A549 (cell line): ENCODE data around the gene ACCSL.

Source experiments
- CHD2 ChIP-seq: fragments of 150-350 bp; IDR thresholded peaks from 2 replicates; pipeline ENCODE4 v1.6.1; 2014; ENCODE audit warnings: low read length; ENCODE audit not compliant: partially characterized antibody
- CTCF ChIP-seq: fragments of >200 bp; sonication (Bioruptor Twin); formaldehyde crosslinking; IDR thresholded peaks from 3 replicates; pipeline ENCODE4 v1.5.1; 2016
- ELK1 ChIP-seq: fragments of 150-350 bp; IDR thresholded peaks from 2 replicates; pipeline ENCODE4 v1.6.1; 2014; ENCODE audit warnings: low read depth, mild to moderate bottlenecking, low read length
- EP300 ChIP-seq, 2 experiments: fragments of >200 bp; sonication (Bioruptor Twin); formaldehyde crosslinking; IDR thresholded peaks; 2 replicates in 1 of 2; 3 replicates in 1 of 2; pipeline ENCODE4 v1.6.1; 2016 to 2017
- ESRRA ChIP-seq: fragments of 150-350 bp; IDR thresholded peaks from 2 replicates; pipeline ENCODE4 v1.6.1; 2014; ENCODE audit warnings: mild to moderate bottlenecking, low read length, borderline replicate concordance
- MAX ChIP-seq: IDR thresholded peaks from 2 replicates; pipeline ENCODE4 v1.6.1; 2012
- POLR2AphosphoS2 ChIP-seq: conservative IDR thresholded peaks from 2 replicates; pipeline ENCODE4 v1.6.1; 2012; ENCODE audit warnings: low read length, improper control_type of control experiment, inconsistent platforms
- RARB ChIP-seq: fragments of 250-450 bp; sonication (Bioruptor Pico); IDR thresholded peaks from 2 replicates; pipeline ENCODE4 v1.8.0; 2021; ENCODE audit warnings: mild to moderate bottlenecking, moderate library complexity
- RFX5 ChIP-seq: fragments of 450-650 bp; IDR thresholded peaks from 2 replicates; pipeline ENCODE4 v1.7.1; 2014; ENCODE audit warnings: antibody characterized with exemption, mild to moderate bottlenecking, moderate library complexity
- SMC3 ChIP-seq: fragments of >200 bp; sonication (Bioruptor Twin); formaldehyde crosslinking; IDR thresholded peaks from 3 replicates; pipeline ENCODE4 v1.6.1; 2018; ENCODE audit warnings: inconsistent platforms
- TF ChIP-seq, protein P1 (sequence below): fragments of >200 bp; sonication (Bioruptor Twin); formaldehyde crosslinking; IDR thresholded peaks from 3 replicates; pipeline ENCODE4 v1.6.1; 2016
- TF ChIP-seq, protein P2 (sequence below): fragments of 450-650 bp; IDR thresholded peaks from 2 replicates; pipeline ENCODE4 v1.6.1; 2014; ENCODE audit warnings: antibody characterized with exemption

DNA sequence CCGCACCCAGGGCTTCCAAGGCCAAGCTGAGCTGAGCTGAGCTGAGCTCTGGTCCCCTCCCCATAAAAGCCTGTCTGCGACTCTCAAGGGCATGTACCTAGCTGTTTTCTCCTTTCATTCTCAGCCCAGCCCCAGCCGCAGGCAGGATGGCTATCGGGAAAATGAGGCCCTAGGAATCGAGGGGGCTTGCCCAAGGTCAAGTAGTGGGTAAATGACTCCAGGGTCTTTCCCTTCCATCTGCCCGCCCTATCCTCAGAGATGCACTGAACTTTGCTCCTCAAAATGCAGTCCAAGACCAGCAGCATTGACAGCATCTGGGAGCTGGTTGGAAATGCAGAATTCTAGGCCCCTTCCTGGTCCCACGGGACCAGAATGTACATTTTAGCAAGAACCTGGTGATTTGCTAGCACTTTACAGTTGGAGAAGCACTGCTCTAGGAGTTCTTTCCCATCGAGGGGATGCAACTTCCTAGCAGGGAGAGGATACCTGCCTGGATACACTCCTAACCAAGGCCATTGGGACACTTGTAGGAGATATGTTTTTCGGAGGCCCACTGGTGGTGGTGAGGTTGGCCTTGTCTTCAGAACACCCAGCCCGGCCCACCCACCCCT lies 43.2 kb upstream of the ACCSL start:
- no peak for TF ChIP-seq CTCF
- TF ChIP-seq, protein P1, sequence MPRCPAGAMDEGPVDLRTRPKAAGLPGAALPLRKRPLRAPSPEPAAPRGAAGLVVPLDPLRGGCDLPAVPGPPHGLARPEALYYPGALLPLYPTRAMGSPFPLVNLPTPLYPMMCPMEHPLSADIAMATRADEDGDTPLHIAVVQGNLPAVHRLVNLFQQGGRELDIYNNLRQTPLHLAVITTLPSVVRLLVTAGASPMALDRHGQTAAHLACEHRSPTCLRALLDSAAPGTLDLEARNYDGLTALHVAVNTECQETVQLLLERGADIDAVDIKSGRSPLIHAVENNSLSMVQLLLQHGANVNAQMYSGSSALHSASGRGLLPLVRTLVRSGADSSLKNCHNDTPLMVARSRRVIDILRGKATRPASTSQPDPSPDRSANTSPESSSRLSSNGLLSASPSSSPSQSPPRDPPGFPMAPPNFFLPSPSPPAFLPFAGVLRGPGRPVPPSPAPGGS: no peak
- no peak for TF ChIP-seq POLR2AphosphoS2
- TF ChIP-seq MAX: no peak
- TF ChIP-seq ESRRA: no peak
- TF ChIP-seq, protein P2, sequence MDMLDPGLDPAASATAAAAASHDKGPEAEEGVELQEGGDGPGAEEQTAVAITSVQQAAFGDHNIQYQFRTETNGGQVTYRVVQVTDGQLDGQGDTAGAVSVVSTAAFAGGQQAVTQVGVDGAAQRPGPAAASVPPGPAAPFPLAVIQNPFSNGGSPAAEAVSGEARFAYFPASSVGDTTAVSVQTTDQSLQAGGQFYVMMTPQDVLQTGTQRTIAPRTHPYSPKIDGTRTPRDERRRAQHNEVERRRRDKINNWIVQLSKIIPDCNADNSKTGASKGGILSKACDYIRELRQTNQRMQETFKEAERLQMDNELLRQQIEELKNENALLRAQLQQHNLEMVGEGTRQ: no peak
- TF ChIP-seq RFX5: no peak
- TF ChIP-seq SMC3: no peak
- TF ChIP-seq RARB (CRISPR knock-in tag): no peak
- TF ChIP-seq EP300 (IDR thresholded peaks at IDR 0.05): no peak
- TF ChIP-seq ELK1: no peak
- no peak for TF ChIP-seq CHD2
